ENCODE data around the gene HGS.

The HGS gene

GRCh38 chr17:81641825-81642489, 41.9 kb upstream of the HGS start:
- Histone ChIP-seq H3K27me3 (ENCODE audit: control insufficient read depth, low read length) (no peaks in the 10 kb centered on the region), H3K36me3 (ENCODE audit: control insufficient read depth, low read length) (no peaks in the 10 kb centered on the region), H3K9me3 (ENCODE audit: control insufficient read depth, insufficient read depth, low read length) (no peaks in the 10 kb centered on the region), H3K79me2 (ENCODE audit: control insufficient read depth, low read length) (no peaks in the 10 kb centered on the region), H3K27ac (ENCODE audit: low read depth, low read length) (no peak overlapping the region), H4K20me1 (ENCODE audit: control insufficient read depth, insufficient read depth, low read depth, low read length) (no peaks in the 10 kb centered on the region), H3K9me2 (replicated peaks; ENCODE audit: control insufficient read depth, low read length) (no peaks in the 10 kb centered on the region), H3K4me1 (ENCODE audit: control insufficient read depth, low read length) (peaks cover 4% of the 10 kb centered on the region; the same call in 1 of the 2 replicates), H3K4me2 (ENCODE audit: low read length) (no peak overlapping the region), H3K4me3 (ENCODE audit: low read length) (no peak overlapping the region), H3F3A (ENCODE audit: control insufficient read depth, insufficient read depth) (no peaks in the 10 kb centered on the region)
- TF ChIP-seq, protein P1, sequence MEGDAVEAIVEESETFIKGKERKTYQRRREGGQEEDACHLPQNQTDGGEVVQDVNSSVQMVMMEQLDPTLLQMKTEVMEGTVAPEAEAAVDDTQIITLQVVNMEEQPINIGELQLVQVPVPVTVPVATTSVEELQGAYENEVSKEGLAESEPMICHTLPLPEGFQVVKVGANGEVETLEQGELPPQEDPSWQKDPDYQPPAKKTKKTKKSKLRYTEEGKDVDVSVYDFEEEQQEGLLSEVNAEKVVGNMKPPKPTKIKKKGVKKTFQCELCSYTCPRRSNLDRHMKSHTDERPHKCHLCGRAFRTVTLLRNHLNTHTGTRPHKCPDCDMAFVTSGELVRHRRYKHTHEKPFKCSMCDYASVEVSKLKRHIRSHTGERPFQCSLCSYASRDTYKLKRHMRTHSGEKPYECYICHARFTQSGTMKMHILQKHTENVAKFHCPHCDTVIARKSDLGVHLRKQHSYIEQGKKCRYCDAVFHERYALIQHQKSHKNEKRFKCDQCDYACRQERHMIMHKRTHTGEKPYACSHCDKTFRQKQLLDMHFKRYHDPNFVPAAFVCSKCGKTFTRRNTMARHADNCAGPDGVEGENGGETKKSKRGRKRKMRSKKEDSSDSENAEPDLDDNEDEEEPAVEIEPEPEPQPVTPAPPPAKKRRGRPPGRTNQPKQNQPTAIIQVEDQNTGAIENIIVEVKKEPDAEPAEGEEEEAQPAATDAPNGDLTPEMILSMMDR (IDR thresholded peaks at IDR 0.05; ENCODE audit: low read depth, low read length, poor library complexity, severe bottlenecking) = no peak
- no peak for TF ChIP-seq EZH2phosphoT487 (IDR thresholded peaks at IDR 0.05; ENCODE audit: borderline replicate concordance, low read length)

GRCh38 chr17:81644496-81644895, 39.3 kb upstream of the HGS start:
- Histone ChIP-seq H3K27ac (ENCODE audit: low read depth, low read length) (no peak overlapping the region), H3K4me2 (ENCODE audit: low read length) (no peak overlapping the region), H3K9me2 (replicated peaks; ENCODE audit: control insufficient read depth, low read length) (no peaks in the 10 kb centered on the region), H3K36me3 (ENCODE audit: control insufficient read depth, low read length) (no peaks in the 10 kb centered on the region), H3F3A (ENCODE audit: control insufficient read depth, insufficient read depth) (no peaks in the 10 kb centered on the region), H3K4me3 (ENCODE audit: low read length) (no peak overlapping the region), H4K20me1 (ENCODE audit: control insufficient read depth, insufficient read depth, low read depth, low read length) (no peaks in the 10 kb centered on the region), H3K4me1 (ENCODE audit: control insufficient read depth, low read length) (no peaks in the 10 kb centered on the region), H3K27me3 (ENCODE audit: control insufficient read depth, low read length) (no peaks in the 10 kb centered on the region), H3K9me3 (ENCODE audit: control insufficient read depth, insufficient read depth, low read length) (no peaks in the 10 kb centered on the region), H3K79me2 (ENCODE audit: control insufficient read depth, low read length) (no peaks in the 10 kb centered on the region)
- TF ChIP-seq EZH2phosphoT487 (IDR thresholded peaks at IDR 0.05; ENCODE audit: borderline replicate concordance, low read length) = no peak
- TF ChIP-seq, protein P1 (IDR thresholded peaks at IDR 0.05; ENCODE audit: low read depth, low read length, poor library complexity, severe bottlenecking) = no peak

- Histone ChIP-seq H3K4me1 (ENCODE audit: control insufficient read depth, low read length) (no peaks in the 10 kb centered on the region), H3K27ac (ENCODE audit: low read depth, low read length) (no peak overlapping the region), H3K9me3 (ENCODE audit: control insufficient read depth, insufficient read depth, low read length) (no peaks in the 10 kb centered on the region), H3K4me3 (ENCODE audit: low read length) (no peak overlapping the region), H3K9me2 (replicated peaks; ENCODE audit: control insufficient read depth, low read length) (no peaks in the 10 kb centered on the region), H3F3A (ENCODE audit: control insufficient read depth, insufficient read depth) (no peaks in the 10 kb centered on the region), H4K20me1 (ENCODE audit: control insufficient read depth, insufficient read depth, low read depth, low read length) (no peaks in the 10 kb centered on the region), H3K4me2 (ENCODE audit: low read length) (no peak overlapping the region), H3K79me2 (ENCODE audit: control insufficient read depth, low read length) (no peaks in the 10 kb centered on the region), H3K36me3 (ENCODE audit: control insufficient read depth, low read length) (no peaks in the 10 kb centered on the region), H3K27me3 (ENCODE audit: control insufficient read depth, low read length) (no peaks in the 10 kb centered on the region)
- TF ChIP-seq EZH2phosphoT487 (IDR thresholded peaks at IDR 0.05; ENCODE audit: borderline replicate concordance, low read length) = no peak
- TF ChIP-seq, protein P1 (IDR thresholded peaks at IDR 0.05; ENCODE audit: low read depth, low read length, poor library complexity, severe bottlenecking) = no peak
Observed at GRCh38 chr17:81644976-81645952, 38.5 kb upstream of the HGS start.

Data from DOHH2 (cell line).